ENCODE data around the gene CUL7. TPM values are rescaled to one million over a fixed set of nuclear protein-coding genes. Genes with fewer than 3 reads are reported as not detected.
"Not testable (repeated sequence)": the region's sequence is repeated elsewhere in the genome, so short reads cannot be mapped to it uniquely, and the experiment has no call there.

The CUL7 gene
- polyA plus RNA-seq, 2 donors: 5.1 to 5.5 TPM

DNA sequence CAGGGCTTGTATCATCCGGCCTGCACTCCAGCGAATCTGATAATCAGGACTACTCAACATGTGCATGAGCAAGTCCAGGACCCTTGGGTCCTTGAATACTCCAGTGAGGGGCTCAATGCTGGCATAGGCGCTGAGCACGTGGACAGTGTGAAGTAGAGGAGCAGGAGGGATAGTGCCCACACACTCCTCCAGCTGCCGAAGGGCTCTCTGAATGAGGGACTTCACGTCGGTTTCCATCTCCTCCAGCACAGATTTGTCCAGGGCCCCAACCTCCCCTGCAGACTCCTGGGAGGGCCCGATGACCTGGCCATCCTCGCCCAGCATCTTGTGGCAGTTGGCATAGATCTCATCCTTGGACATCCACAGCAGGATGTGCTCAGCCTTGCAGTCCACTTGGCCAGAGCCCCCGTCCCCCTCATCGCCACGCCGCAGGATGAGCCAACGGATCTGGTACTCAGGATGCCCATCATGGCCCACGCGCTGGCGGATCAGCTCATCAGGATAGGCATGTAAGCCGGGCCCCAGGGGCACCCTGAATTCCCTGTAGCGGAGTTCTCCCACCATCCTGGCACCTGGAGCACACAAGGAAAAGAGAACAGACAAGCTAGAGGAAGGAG, 1.3 kb downstream of the CUL7 start:
- no peaks in the 10 kb centered on the region for H3K9me3 ChIP-seq (ENCODE audit: control insufficient read depth in 2 of 2, insufficient read depth in 1 of 2, low read depth in 1 of 2, low read length in 1 of 2)
- no peak overlapping the region for H3K4me3 ChIP-seq (ENCODE audit: low read depth in 1 of 2, low read length in 2 of 2)
- H3K4me1 ChIP-seq (ENCODE audit: control insufficient read depth in 2 of 2, insufficient read depth in 2 of 2, low read length in 1 of 2): peaks cover 0 to 11% of the 10 kb centered on the region in 2 donors
- 88 to 89% methylated on average over 19 of the region's 19 CpGs for WGBS, 2 donors
- H3K27ac ChIP-seq (ENCODE audit: low read depth in 2 of 2, low read length in 1 of 2): no peak overlapping the region
- H3K27me3 ChIP-seq (ENCODE audit: control insufficient read depth in 1 of 2, insufficient read depth in 2 of 2, low read length in 2 of 2): no peaks in the 10 kb centered on the region
- peaks cover 5 to 17% of the 10 kb centered on the region in 2 donors for H3K36me3 ChIP-seq (ENCODE audit: control insufficient read depth in 2 of 2, insufficient read depth in 2 of 2, low read length in 1 of 2)

DNA sequence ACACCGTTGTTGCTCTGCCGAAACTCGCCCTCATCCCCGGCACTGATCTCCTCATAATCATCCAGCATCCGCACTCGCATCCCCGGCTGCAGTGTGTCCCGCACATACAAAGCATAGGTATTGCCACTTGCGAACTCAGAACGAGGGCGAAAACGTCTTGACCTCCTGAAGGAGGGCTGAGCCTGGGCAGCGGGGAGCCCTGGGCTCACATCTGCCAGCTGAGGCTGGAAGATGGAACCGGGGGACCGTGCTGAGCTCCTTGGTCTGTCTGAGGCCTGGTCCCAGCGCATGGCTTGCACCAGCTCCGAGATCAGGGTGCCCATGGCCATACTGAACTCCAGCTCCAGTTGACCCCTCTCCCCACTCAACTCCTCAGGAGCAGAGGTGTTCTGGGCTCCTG, 2.7 kb downstream of the CUL7 start:
- H3K27me3 ChIP-seq (ENCODE audit: control insufficient read depth in 1 of 2, insufficient read depth in 2 of 2, low read length in 2 of 2): no peaks in the 10 kb centered on the region
- no peaks in the 10 kb centered on the region for H3K9me3 ChIP-seq (ENCODE audit: control insufficient read depth in 2 of 2, insufficient read depth in 1 of 2, low read depth in 1 of 2, low read length in 1 of 2)
- peaks cover 5 to 25% of the 10 kb centered on the region in 2 donors for H3K36me3 ChIP-seq (ENCODE audit: control insufficient read depth in 2 of 2, insufficient read depth in 2 of 2, low read length in 1 of 2)
- WGBS, 2 donors: 95 to 96% methylated on average over 17 of the region's 17 CpGs
- H3K4me3 ChIP-seq (ENCODE audit: low read depth in 1 of 2, low read length in 2 of 2): no peak overlapping the region
- peaks cover 0 to 11% of the 10 kb centered on the region in 2 donors for H3K4me1 ChIP-seq (ENCODE audit: control insufficient read depth in 2 of 2, insufficient read depth in 2 of 2, low read length in 1 of 2)
- no peak overlapping the region for H3K27ac ChIP-seq (ENCODE audit: low read depth in 2 of 2, low read length in 1 of 2)

DNA sequence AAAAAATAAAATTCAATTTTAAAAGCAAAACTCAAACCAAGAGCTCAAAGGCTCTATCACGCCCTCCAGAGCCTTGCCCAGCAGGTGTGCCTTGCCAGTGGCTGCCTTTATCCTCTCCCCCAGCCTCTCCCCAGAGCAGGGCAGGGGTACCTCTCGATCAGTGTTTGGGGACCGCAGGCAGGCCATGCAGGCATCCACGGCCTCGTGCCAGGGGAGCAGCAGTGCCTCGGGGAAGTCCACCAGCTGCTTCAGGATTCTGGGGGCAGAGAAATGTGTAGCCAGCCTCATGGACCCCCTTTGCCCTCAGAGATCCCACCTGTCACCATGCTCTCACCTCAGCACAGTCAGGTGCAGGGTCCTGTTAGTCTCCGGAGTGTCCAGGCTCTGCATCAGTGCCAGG, 5.7 kb downstream of the CUL7 start:
- Histone ChIP-seq H3K27me3 (ENCODE audit: control insufficient read depth in 1 of 2, insufficient read depth in 2 of 2, low read length in 2 of 2) (no peaks in the 10 kb centered on the region), H3K4me1 (ENCODE audit: control insufficient read depth in 2 of 2, insufficient read depth in 2 of 2, low read length in 1 of 2) (peaks cover 0 to 9% of the 10 kb centered on the region in 2 donors)

DNA sequence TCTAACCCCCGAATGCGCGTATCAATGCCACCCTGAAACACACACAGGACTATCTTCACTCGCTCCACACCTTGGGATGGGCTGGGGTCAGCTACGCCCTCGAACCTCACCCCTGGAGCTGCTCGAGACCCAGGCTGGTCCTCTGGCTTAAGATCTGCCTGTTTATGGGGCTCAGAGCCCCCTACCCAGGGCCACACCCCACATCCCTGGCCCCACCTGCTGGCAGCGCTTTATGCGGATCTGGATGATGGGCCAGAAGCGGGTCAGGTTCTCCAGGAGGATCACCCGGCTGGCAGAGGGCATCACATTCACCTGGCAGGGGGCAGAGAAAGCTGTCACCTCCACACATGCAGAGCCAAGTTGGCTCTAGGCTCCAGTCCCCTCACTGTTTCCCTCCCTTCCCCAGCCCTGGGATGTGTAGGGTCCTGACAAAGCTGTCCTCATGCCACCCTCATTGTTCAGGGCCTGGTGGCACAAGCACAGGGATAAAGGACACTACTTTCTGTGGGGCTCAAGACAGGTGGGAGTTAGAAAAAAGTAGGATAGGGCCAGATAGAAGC, 8.2 kb downstream of the CUL7 start:
- H3K27ac ChIP-seq (ENCODE audit: low read depth in 2 of 2, low read length in 1 of 2): no peak overlapping the region
- WGBS, 2 donors: 92 to 94% methylated on average over 11 of the region's 11 CpGs
- H3K36me3 ChIP-seq (ENCODE audit: control insufficient read depth in 2 of 2, insufficient read depth in 2 of 2, low read length in 1 of 2): peaks cover 13 to 44% of the 10 kb centered on the region in 2 donors
- no peaks in the 10 kb centered on the region for H3K9me3 ChIP-seq (ENCODE audit: control insufficient read depth in 2 of 2, insufficient read depth in 1 of 2, low read depth in 1 of 2, low read length in 1 of 2)
- no peak overlapping the region for H3K4me3 ChIP-seq (ENCODE audit: low read depth in 1 of 2, low read length in 2 of 2)
- no peaks in the 10 kb centered on the region for H3K27me3 ChIP-seq (ENCODE audit: control insufficient read depth in 1 of 2, insufficient read depth in 2 of 2, low read length in 2 of 2)
- H3K4me1 ChIP-seq (ENCODE audit: control insufficient read depth in 2 of 2, insufficient read depth in 2 of 2, low read length in 1 of 2): no peaks in the 10 kb centered on the region

More for the DNA sequence above, 5.7 kb downstream of the CUL7 start:
- Histone ChIP-seq H3K9me3 (ENCODE audit: control insufficient read depth in 2 of 2, insufficient read depth in 1 of 2, low read depth in 1 of 2, low read length in 1 of 2) (no peaks in the 10 kb centered on the region), H3K4me3 (ENCODE audit: low read depth in 1 of 2, low read length in 2 of 2) (no peak overlapping the region), H3K27ac (ENCODE audit: low read depth in 2 of 2, low read length in 1 of 2) (no peak overlapping the region), H3K36me3 (ENCODE audit: control insufficient read depth in 2 of 2, insufficient read depth in 2 of 2, low read length in 1 of 2) (peaks cover 10 to 36% of the 10 kb centered on the region in 2 donors)
- 90 to 93% methylated on average over 7 of the region's 7 CpGs for whole genome bisulfite sequencing, 2 donors

DNA sequence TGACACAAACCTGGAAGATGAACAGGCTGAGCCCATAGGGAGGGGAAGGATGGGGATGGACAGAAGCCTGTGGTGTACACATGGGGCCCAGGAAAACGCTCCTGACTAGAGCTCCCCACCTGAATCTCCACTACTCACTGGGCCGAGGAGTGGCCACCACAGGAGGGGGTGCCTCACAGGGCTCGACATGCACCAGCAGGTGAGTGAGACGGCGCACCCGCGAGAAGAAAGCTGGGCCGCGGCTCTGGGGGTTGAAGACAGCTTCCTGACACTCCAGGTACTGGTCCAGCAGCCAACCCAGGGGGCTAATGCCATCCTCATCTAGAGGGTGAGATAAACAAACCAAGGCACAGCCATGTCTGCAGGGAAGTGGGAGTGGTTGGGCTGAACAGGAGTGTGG, 10.3 kb downstream of the CUL7 start:
- WGBS, 2 donors: 89 to 91% methylated on average over 9 of the region's 9 CpGs
- Histone ChIP-seq H3K27me3 (ENCODE audit: control insufficient read depth in 1 of 2, insufficient read depth in 2 of 2, low read length in 2 of 2) (no peaks in the 10 kb centered on the region), H3K4me3 (ENCODE audit: low read depth in 1 of 2, low read length in 2 of 2) (no peak overlapping the region), H3K4me1 (ENCODE audit: control insufficient read depth in 2 of 2, insufficient read depth in 2 of 2, low read length in 1 of 2) (no peaks in the 10 kb centered on the region), H3K27ac (ENCODE audit: low read depth in 2 of 2, low read length in 1 of 2) (no peak overlapping the region), H3K9me3 (ENCODE audit: control insufficient read depth in 2 of 2, insufficient read depth in 1 of 2, low read depth in 1 of 2, low read length in 1 of 2) (no peaks in the 10 kb centered on the region), H3K36me3 (ENCODE audit: control insufficient read depth in 2 of 2, insufficient read depth in 2 of 2, low read length in 1 of 2) (peaks cover 12 to 54% of the 10 kb centered on the region in 2 donors)

DNA sequence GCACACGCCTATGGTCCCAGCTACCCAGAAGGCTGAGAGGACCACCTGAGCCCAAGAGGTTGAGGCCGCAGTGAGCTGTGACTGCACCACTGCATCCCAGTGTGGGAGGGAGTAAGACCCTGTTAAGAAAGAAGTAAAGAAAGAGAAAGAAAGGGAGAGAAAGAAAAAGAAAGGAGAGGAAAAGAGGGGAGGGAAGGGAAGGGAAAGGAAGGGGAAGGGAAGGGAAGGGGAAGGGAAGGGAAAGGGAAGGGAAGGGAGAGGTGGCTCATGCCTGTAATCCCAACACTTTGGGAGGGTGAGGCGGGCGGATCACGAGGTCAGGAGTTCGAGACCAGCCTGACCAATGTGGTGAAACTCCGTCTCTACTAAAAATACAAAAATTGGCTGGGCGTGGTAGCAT, 12.2 kb downstream of the CUL7 start:
- H3K4me3 ChIP-seq (ENCODE audit: low read depth in 1 of 2, low read length in 2 of 2); H3K27me3 ChIP-seq (ENCODE audit: control insufficient read depth in 1 of 2, insufficient read depth in 2 of 2, low read length in 2 of 2); H3K27ac ChIP-seq (ENCODE audit: low read depth in 2 of 2, low read length in 1 of 2); H3K4me1 ChIP-seq (ENCODE audit: control insufficient read depth in 2 of 2, insufficient read depth in 2 of 2, low read length in 1 of 2); H3K9me3 ChIP-seq (ENCODE audit: control insufficient read depth in 2 of 2, insufficient read depth in 1 of 2, low read depth in 1 of 2, low read length in 1 of 2): not testable (repeated sequence)
- WGBS, 2 donors: 94% methylated on average over 5 to 8 of the region's 8 CpGs
- H3K36me3 ChIP-seq (ENCODE audit: control insufficient read depth in 2 of 2, insufficient read depth in 2 of 2, low read length in 1 of 2): peaks cover 8 to 56% of the 10 kb centered on the region in 2 donors

DNA sequence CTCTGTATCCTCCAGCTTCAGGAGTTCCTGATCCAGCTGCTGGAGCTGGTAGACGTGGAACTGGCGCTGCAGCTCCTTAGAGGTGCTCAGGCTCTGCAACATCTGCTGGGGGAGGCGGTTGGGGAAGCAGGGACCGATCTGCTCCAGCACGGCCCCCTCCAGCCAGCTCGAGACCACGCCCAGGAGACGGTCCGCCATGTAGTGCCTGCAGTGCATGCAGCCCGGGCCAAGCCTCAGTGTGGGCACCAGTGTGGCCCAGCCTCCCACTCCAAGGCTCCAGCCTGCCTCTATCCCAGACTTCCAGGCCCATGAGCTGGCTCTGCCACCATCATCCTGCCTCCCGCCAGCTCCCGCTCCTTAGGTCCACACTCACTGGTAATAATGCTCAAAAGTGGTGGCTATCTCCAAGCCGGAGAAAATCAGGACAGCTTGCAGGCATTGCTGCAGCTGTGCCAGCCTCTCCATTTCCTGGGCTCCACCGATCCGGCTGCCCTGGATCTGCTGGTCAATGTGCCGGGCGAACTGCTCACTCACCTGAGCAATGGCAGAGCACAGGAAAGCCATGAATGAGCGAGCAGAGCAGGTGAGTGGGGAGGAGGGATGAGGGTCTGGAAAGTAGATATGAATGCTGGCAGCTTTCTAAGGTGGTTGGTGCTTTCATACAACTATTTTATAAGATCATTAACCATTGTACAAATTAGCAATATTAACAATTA, 13.0 kb downstream of the CUL7 start:
- 94% methylated on average over 18 of the region's 18 CpGs for WGBS, 2 donors
- no peaks in the 10 kb centered on the region for H3K27me3 ChIP-seq (ENCODE audit: control insufficient read depth in 1 of 2, insufficient read depth in 2 of 2, low read length in 2 of 2)
- H3K9me3 ChIP-seq (ENCODE audit: control insufficient read depth in 2 of 2, insufficient read depth in 1 of 2, low read depth in 1 of 2, low read length in 1 of 2): no peaks in the 10 kb centered on the region
- H3K4me1 ChIP-seq (ENCODE audit: control insufficient read depth in 2 of 2, insufficient read depth in 2 of 2, low read length in 1 of 2): no peaks in the 10 kb centered on the region
- H3K4me3 ChIP-seq (ENCODE audit: low read depth in 1 of 2, low read length in 2 of 2): no peak overlapping the region
- no peak overlapping the region for H3K27ac ChIP-seq (ENCODE audit: low read depth in 2 of 2, low read length in 1 of 2)
- H3K36me3 ChIP-seq (ENCODE audit: control insufficient read depth in 2 of 2, insufficient read depth in 2 of 2, low read length in 1 of 2): peaks cover 8 to 49% of the 10 kb centered on the region in 2 donors

DNA sequence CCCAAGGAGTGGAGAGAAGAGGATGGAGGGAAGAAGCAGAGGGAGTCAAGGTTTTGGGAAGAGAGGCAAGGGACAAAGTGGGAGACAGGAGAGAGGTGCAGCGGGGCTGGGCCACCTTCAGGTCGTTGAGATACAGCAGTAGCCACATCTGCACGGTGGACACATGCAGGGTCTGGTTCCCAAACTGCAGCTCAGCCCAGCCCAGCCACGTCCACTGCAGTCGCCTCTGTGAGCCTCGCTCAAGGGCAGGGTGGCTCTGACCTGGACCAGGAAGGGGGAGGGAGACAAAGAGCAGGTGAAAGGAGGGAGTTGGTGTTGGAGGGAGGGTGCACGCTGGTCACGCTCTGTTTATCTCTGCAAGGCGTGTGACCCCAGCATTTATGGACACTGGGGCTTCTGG, 14.9 kb downstream of the CUL7 start:
- H3K27me3 ChIP-seq (ENCODE audit: control insufficient read depth in 1 of 2, insufficient read depth in 2 of 2, low read length in 2 of 2): no peaks in the 10 kb centered on the region
- H3K4me3 ChIP-seq (ENCODE audit: low read depth in 1 of 2, low read length in 2 of 2): no peak overlapping the region
- no peaks in the 10 kb centered on the region for H3K9me3 ChIP-seq (ENCODE audit: control insufficient read depth in 2 of 2, insufficient read depth in 1 of 2, low read depth in 1 of 2, low read length in 1 of 2)
- H3K4me1 ChIP-seq (ENCODE audit: control insufficient read depth in 2 of 2, insufficient read depth in 2 of 2, low read length in 1 of 2): no peaks in the 10 kb centered on the region
- H3K27ac ChIP-seq (ENCODE audit: low read depth in 2 of 2, low read length in 1 of 2): no peak overlapping the region
- H3K36me3 ChIP-seq (ENCODE audit: control insufficient read depth in 2 of 2, insufficient read depth in 2 of 2, low read length in 1 of 2): peaks cover 8 to 45% of the 10 kb centered on the region in 2 donors
- 85% methylated on average over 9 of the region's 9 CpGs for WGBS, 2 donors

DNA sequence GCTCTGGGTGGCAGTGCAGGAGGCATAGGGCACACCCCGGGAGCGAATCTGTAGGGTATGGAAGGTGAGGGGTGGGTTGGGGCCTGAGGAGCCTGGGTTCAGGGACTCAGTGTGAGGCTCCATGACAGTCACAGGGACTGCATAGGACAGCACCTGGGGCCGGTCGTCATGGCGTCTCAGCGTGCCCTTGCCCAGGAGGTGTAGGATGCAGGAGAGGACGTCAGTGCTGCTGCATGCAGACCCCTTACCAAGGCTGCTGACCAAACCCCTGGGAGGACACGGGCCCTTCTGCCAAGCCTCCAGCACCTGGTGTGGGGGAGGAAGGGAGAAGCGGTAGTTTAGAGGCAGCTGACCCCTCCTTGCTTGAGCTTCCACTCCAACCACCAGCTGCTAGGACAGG, 15.9 kb downstream of the CUL7 start:
- WGBS, 2 donors: 89 to 90% methylated on average over 9 of the region's 9 CpGs
- peaks cover under 1 to 36% of the 10 kb centered on the region in 2 donors for H3K36me3 ChIP-seq (ENCODE audit: control insufficient read depth in 2 of 2, insufficient read depth in 2 of 2, low read length in 1 of 2)
- no peaks in the 10 kb centered on the region for H3K4me1 ChIP-seq (ENCODE audit: control insufficient read depth in 2 of 2, insufficient read depth in 2 of 2, low read length in 1 of 2)
- H3K4me3 ChIP-seq (ENCODE audit: low read depth in 1 of 2, low read length in 2 of 2): no peak overlapping the region
- no peak overlapping the region for H3K27ac ChIP-seq (ENCODE audit: low read depth in 2 of 2, low read length in 1 of 2)
- H3K9me3 ChIP-seq (ENCODE audit: control insufficient read depth in 2 of 2, insufficient read depth in 1 of 2, low read depth in 1 of 2, low read length in 1 of 2): no peaks in the 10 kb centered on the region
- H3K27me3 ChIP-seq (ENCODE audit: control insufficient read depth in 1 of 2, insufficient read depth in 2 of 2, low read length in 2 of 2): no peaks in the 10 kb centered on the region

All from esophagus (tissue), 2 donors.